ENCODE data around the gene POLA2. TPM values are rescaled to one million over a fixed set of nuclear protein-coding genes. Genes with fewer than 3 reads are reported as not detected.

Gene POLA2
- total RNA-seq, 1 donor from 2014 or later, result 8.6 TPM

DNA sequence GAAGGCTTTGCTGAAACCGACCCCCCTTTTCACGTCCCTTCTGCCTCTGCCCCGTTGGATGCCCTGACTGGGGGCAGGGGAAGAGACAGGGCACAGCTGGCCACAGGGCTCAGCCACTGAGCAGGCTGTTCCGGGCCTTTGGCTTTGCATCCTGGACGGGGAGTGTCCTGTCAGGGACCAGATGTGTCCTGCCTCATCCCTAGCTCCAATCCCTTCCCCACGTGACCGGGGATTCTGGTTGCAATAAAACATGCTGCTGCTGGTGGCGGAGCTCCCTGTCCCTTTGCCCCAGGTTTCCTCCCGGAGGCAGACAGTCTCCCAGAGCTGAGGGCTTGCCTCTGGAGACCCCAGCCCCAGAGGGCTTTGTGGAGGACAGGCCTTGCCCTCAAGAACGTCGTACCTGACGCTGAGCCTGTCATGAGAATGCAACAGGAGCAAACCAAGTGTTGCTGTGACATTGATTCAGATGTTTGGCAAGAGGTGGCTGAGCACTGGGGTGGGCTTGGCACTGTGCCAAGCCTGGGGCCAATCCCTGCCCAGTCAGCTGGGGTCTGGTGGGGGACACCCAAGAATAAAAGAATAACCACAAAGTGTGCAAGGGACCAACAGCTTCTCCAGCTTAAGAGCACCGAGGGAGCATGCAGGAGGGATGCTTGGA is 60.2 kb downstream of the POLA2 start:
- H3K9me3 Mint-ChIP-seq (ENCODE audit: unreplicated experiment), result peaks cover 8% of the 10 kb centered on the region
- no peaks in the 10 kb centered on the region for H3K4me1 Mint-ChIP-seq (ENCODE audit: low read depth, unreplicated experiment)
- TF ChIP-seq CTCF (IDR thresholded peaks at IDR 0.05; ENCODE audit: partially characterized antibody, unreplicated experiment), result no peak
- H3K4me3 Mint-ChIP-seq (ENCODE audit: unreplicated experiment), result no peak overlapping the region
- no peak for DNase-seq
- H3K36me3 Mint-ChIP-seq (ENCODE audit: unreplicated experiment), result no peaks in the 10 kb centered on the region
- H3K27me3 Mint-ChIP-seq (ENCODE audit: unreplicated experiment), result peaks cover 9% of the 10 kb centered on the region
- no peak overlapping the region for H3K27ac Mint-ChIP-seq (ENCODE audit: unreplicated experiment)

DNA sequence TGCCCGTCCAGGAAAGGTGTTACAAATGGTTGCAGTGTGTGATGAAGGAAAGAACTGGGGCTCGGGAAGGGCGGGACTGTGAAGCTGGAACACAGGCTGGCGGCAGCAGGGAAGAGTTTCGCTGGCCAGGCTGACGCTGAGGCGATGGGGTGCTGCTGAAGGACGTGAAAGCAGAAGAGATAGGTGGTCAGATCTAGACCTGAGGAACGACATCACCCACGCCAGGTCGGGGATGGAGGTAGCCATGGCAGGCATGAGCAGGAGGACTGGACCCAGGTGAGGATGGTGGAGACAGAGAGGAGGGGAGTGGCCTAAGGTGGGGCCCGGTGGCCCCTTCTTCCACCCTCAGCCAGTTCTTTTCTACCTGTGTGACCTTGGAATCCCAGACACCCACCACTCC is 62.1 kb downstream of the POLA2 start:
- Mint-ChIP-seq H3K27ac (ENCODE audit: unreplicated experiment) (no peak overlapping the region), H3K9me3 (ENCODE audit: unreplicated experiment) (peaks cover 8% of the 10 kb centered on the region)
- TF ChIP-seq CTCF (IDR thresholded peaks at IDR 0.05; ENCODE audit: partially characterized antibody, unreplicated experiment), result no peak

GRCh38 chr11:65325435-65325834 is 63.7 kb downstream of the POLA2 start:
- no peak for DNase-seq
- peaks cover 8% of the 10 kb centered on the region for H3K9me3 Mint-ChIP-seq (ENCODE audit: unreplicated experiment)
- H3K36me3 Mint-ChIP-seq (ENCODE audit: unreplicated experiment), result no peaks in the 10 kb centered on the region
- no peak overlapping the region for H3K27ac Mint-ChIP-seq (ENCODE audit: unreplicated experiment)
- peaks cover 9% of the 10 kb centered on the region for H3K27me3 Mint-ChIP-seq (ENCODE audit: unreplicated experiment)
- no peak for TF ChIP-seq CTCF (IDR thresholded peaks at IDR 0.05; ENCODE audit: partially characterized antibody, unreplicated experiment)
- peaks cover 3% of the 10 kb centered on the region for H3K4me1 Mint-ChIP-seq (ENCODE audit: low read depth, unreplicated experiment)
- no peak overlapping the region for H3K4me3 Mint-ChIP-seq (ENCODE audit: unreplicated experiment)

More for the DNA sequence above, 62.1 kb downstream of the POLA2 start:
- H3K36me3 Mint-ChIP-seq (ENCODE audit: unreplicated experiment), result no peaks in the 10 kb centered on the region
- H3K4me1 Mint-ChIP-seq (ENCODE audit: low read depth, unreplicated experiment), result no peaks in the 10 kb centered on the region
- no peak for DNase-seq
- H3K4me3 Mint-ChIP-seq (ENCODE audit: unreplicated experiment), result no peak overlapping the region
- peaks cover 9% of the 10 kb centered on the region for H3K27me3 Mint-ChIP-seq (ENCODE audit: unreplicated experiment)

- Mint-ChIP-seq H3K27me3 (ENCODE audit: unreplicated experiment) (peaks cover 6% of the 10 kb centered on the region), H3K4me3 (ENCODE audit: unreplicated experiment) (no peak overlapping the region), H3K4me1 (ENCODE audit: low read depth, unreplicated experiment) (peaks cover 3% of the 10 kb centered on the region), H3K27ac (ENCODE audit: unreplicated experiment) (no peak overlapping the region), H3K36me3 (ENCODE audit: unreplicated experiment) (no peaks in the 10 kb centered on the region), H3K9me3 (ENCODE audit: unreplicated experiment) (peaks cover 8% of the 10 kb centered on the region)
- DNase-seq, result no peak
- TF ChIP-seq CTCF (IDR thresholded peaks at IDR 0.05; ENCODE audit: partially characterized antibody, unreplicated experiment), result no peak
These were observed 65.3 kb downstream of the POLA2 start for GRCh38 chr11:65327021-65327420.

DNA sequence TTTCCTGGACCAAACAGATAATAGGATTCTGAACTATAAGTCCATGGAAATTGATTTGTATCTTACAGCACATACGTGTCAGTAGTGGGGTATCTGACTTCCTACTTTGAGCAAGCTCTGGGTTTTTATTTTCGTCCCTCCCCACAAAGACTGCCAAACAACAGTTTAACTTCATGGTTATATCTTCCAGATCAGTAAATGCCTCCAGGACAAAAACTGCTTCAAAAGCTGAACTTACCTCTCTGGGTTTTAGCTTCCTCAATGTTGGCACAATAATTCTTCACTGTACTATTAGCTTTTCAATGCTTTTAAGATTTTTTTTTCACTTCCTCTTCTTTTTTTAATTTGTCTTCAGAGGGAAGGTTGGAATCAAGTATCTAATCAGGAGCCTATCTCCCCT is 67.7 kb downstream of the POLA2 start:
- no peaks in the 10 kb centered on the region for H3K9me3 Mint-ChIP-seq (ENCODE audit: unreplicated experiment)
- H3K36me3 Mint-ChIP-seq (ENCODE audit: unreplicated experiment), result no peaks in the 10 kb centered on the region
- peaks cover 3% of the 10 kb centered on the region for H3K4me1 Mint-ChIP-seq (ENCODE audit: low read depth, unreplicated experiment)
- peaks cover 4% of the 10 kb centered on the region for H3K27me3 Mint-ChIP-seq (ENCODE audit: unreplicated experiment)
- H3K27ac Mint-ChIP-seq (ENCODE audit: unreplicated experiment), result no peak overlapping the region
- no peak for TF ChIP-seq CTCF (IDR thresholded peaks at IDR 0.05; ENCODE audit: partially characterized antibody, unreplicated experiment)
- DNase-seq, result no peak
- H3K4me3 Mint-ChIP-seq (ENCODE audit: unreplicated experiment), result no peak overlapping the region
